ENCODE results near the gene LRP5.

DNA sequence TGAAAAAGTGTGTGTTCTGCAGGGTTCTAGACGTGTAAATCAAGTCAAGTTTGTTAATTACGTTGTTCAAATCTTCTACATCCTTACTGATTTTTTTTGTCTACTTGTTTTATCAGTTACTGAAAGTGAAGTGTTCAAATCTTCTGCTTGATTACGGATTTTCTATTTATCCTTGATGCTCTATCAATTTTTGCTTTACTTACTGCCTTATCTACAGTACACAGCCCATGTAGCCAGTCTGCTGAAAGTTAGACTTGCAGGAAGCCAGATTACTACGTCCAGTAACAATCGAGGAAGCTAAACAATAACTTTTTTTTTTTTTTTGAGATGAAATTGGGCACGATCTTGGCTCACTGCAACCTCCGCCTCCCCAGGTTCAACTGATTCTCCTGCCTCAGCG lies 25.0 kb upstream of the LRP5 start:
- TF ChIP-seq, protein P1, sequence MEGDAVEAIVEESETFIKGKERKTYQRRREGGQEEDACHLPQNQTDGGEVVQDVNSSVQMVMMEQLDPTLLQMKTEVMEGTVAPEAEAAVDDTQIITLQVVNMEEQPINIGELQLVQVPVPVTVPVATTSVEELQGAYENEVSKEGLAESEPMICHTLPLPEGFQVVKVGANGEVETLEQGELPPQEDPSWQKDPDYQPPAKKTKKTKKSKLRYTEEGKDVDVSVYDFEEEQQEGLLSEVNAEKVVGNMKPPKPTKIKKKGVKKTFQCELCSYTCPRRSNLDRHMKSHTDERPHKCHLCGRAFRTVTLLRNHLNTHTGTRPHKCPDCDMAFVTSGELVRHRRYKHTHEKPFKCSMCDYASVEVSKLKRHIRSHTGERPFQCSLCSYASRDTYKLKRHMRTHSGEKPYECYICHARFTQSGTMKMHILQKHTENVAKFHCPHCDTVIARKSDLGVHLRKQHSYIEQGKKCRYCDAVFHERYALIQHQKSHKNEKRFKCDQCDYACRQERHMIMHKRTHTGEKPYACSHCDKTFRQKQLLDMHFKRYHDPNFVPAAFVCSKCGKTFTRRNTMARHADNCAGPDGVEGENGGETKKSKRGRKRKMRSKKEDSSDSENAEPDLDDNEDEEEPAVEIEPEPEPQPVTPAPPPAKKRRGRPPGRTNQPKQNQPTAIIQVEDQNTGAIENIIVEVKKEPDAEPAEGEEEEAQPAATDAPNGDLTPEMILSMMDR (IDR thresholded peaks at IDR 0.05) = no peak
- no peak for TF ChIP-seq POLR2A (IDR thresholded peaks at IDR 0.05)
